T-cell (primary cell): ENCODE data around the gene MICAL3. TPM values are rescaled to one million over a fixed set of nuclear protein-coding genes. Genes with fewer than 3 reads are reported as not detected.

Experiments used
- ATAC-seq, 4 experiments: fragments of 200-7000 bp in 3 of 4; fragments of 150-1000 bp in 1 of 4; cut with Tn5 transposase; replicated peaks in 1 of 4; 1 replicate in 3 of 4; 2 replicates in 1 of 4; pipeline ENCODE4 v1.10.0; 2021; ENCODE audit warnings: moderate library complexity in 3 of 4, mild to moderate bottlenecking in 2 of 4, moderate number of reproducible peaks in 1 of 4
- CTCF ChIA-PET, 2 donors: fragments of 300-600 bp; sonication (Branson Sonifier 250); formaldehyde crosslinking; loops; one replicate each; lab custom pipeline; 2022; ENCODE audit warnings: antibody characterized with exemption in 2 of 2; lab: Charles Lee
- POLR2A ChIA-PET, 2 donors: fragments of 300-600 bp; sonication (Branson Sonifier 250); formaldehyde crosslinking; loops; one replicate each; lab custom pipeline; 2022; ENCODE audit warnings: antibody characterized with exemption in 2 of 2; lab: Charles Lee
- DNase-seq, 35 experiments: peaks; one replicate each; pipeline versions ENCODE4 v3.0.0 to v3.0.0-alpha.2; 2013 to 2023
- H3K27ac ChIP-seq: one replicate; pipeline ENCODE4 v1.5.1; 2013; ENCODE audit warnings: low read length
- H3K27me3 ChIP-seq, 2 experiments: replicated peaks in 1 of 2; 1 replicate in 1 of 2; 2 replicates in 1 of 2; pipeline versions ENCODE4 v1.6.1 to v1.7.0; 2013; ENCODE audit warnings: low read length in 1 of 2, mixed read lengths in 1 of 2; ENCODE audit not compliant: control insufficient read depth in 2 of 2, insufficient read depth in 2 of 2; ENCODE audit errors: extremely low read depth in 1 of 2
- H3K36me3 ChIP-seq, 2 donors: 1 replicate in 1 of 2; 2 replicates in 1 of 2; pipeline versions ENCODE4 v1.6.1 to v1.7.0; 2013; ENCODE audit warnings: low read length in 1 of 2; ENCODE audit not compliant: control insufficient read depth in 2 of 2, insufficient read depth in 1 of 2; ENCODE audit errors: extremely low read depth in 1 of 2
- H3K4me1 ChIP-seq, 2 experiments: 1 replicate in 1 of 2; 2 replicates in 1 of 2; pipeline versions ENCODE4 v1.6.1 to v1.7.0; 2013; ENCODE audit warnings: low read length in 2 of 2, mixed read lengths in 1 of 2; ENCODE audit not compliant: insufficient read depth in 2 of 2, control insufficient read depth in 1 of 2; ENCODE audit errors: extremely low read depth in 1 of 2
- H3K4me3 ChIP-seq, 2 donors: 1 replicate in 1 of 2; 2 replicates in 1 of 2; pipeline versions ENCODE4 v1.5.1 to v1.7.0; 2013; ENCODE audit warnings: mild to moderate bottlenecking in 2 of 2, low read length in 1 of 2, moderate library complexity in 1 of 2; ENCODE audit not compliant: control insufficient read depth in 1 of 2; ENCODE audit errors: extremely low read depth in 1 of 2
- H3K9me3 ChIP-seq: 2 replicates; pipeline ENCODE4 v1.7.0; 2013
- H3K27ac Mint-ChIP-seq, 2 donors: one replicate each; pipeline ENCODE4 v1.8.0; 2020 to 2021; ENCODE audit warnings: mild to moderate bottlenecking in 2 of 2, mixed read lengths in 2 of 2
- H3K27me3 Mint-ChIP-seq, 2 donors: one replicate each; pipeline ENCODE4 v1.8.0; 2021 to 2022; ENCODE audit warnings: mixed read lengths in 2 of 2
- H3K36me3 Mint-ChIP-seq: one replicate; pipeline ENCODE4 v1.8.0; 2021; ENCODE audit warnings: mixed read lengths
- H3K4me1 Mint-ChIP-seq, 3 donors: one replicate each; pipeline ENCODE4 v1.8.0; 2020 to 2022; ENCODE audit warnings: mixed read lengths in 3 of 3, mild to moderate bottlenecking in 1 of 3
- H3K4me3 Mint-ChIP-seq, 3 donors: one replicate each; pipeline ENCODE4 v1.8.0; 2020 to 2022; ENCODE audit warnings: mild to moderate bottlenecking in 3 of 3, mixed read lengths in 3 of 3, moderate library complexity in 3 of 3
- H3K9me3 Mint-ChIP-seq, 3 donors: one replicate each; pipeline ENCODE4 v1.8.0; 2020 to 2022; ENCODE audit warnings: mixed read lengths in 3 of 3
- WGBS: methylation state at CpG from one replicate; pipeline ENCODE4 v1.1.5; 2013; ENCODE audit warnings: missing lambda C conversion rate; ENCODE audit not compliant: insufficient coverage; 5-methylcytosine and 5-hydroxymethylcytosine counted together
- total RNA-seq, 35 experiments: library from RNA in 6 of 35; stranded (reverse) in 6 of 35; fragments of 120-200 nt in 1 of 35; gene quantifications; one replicate each; pipeline versions ENCODE4 v1.2.1 to v1.2.4 and lab custom pipeline; 2013 to 2026

MICAL3 gene
- total RNA-seq, 5 donors from 2014 or later (not counting 1 experiment from before 2014, with no cell fraction given) = 19.1 to 37.5 (median 22.3) TPM

DNA sequence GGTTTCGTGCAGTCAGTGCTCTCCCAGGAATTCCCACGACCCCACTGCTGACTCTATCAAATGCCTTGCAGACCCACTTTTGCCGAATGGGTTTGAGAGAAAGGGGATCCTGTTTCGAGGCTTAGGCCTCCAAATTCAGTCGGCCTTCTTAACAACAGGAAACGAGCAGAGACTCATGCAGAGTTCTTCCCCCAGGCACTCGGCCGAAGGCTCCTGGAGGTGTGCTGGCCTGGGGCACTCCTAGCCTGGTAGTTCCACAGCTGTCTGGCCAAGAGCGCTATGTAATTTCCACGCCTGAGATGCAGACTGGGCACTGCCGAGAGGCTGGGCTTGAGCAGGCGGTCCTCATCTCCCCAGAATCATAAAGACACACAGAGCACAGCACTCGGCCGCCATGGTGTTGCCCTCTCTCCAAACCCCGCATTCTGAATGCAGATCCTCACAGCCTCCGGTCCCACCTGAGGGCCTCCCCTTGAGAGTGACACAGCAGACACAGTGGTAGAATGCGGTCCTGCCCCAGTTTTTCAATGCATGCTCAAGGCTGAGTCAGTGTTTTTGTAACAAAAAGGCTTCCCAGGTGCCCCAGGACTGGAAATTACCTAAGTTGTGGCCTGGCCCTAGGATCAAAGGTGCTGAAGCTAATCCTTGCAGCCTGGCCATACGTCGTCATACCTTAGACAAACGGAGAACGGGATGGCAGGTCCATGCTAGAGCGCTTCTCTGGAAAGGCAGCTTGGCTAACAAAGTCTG lies 219.9 kb downstream of the MICAL3 start:
- H3K4me3 ChIP-seq = no peak overlapping the region
- ATAC-seq (no peak), DNase-seq (no peak)
- peaks cover 0 to 3% (median 0%) of the 10 kb centered on the region in 3 donors for H3K4me1 Mint-ChIP-seq
- WGBS = 92% methylated on average over 16 of the region's 22 CpGs
- H3K27me3 ChIP-seq = no peaks in the 10 kb centered on the region
- H3K9me3 Mint-ChIP-seq = no peaks in the 10 kb centered on the region
- H3K4me1 ChIP-seq = no peaks in the 10 kb centered on the region
- peaks cover 0 to 16% of the 10 kb centered on the region in 2 donors for H3K36me3 ChIP-seq
- no peak overlapping the region for H3K4me3 Mint-ChIP-seq
- H3K9me3 ChIP-seq = no peaks in the 10 kb centered on the region
- no peaks in the 10 kb centered on the region for H3K27me3 Mint-ChIP-seq
- no peak overlapping the region for H3K27ac ChIP-seq
- peaks cover 30% of the 10 kb centered on the region for H3K36me3 Mint-ChIP-seq
- ChIA-PET CTCF (interaction anchor here in 1 of 2 donors (0.6 kb wide), 1 partner anchor 347 kb away, joined by 3 read pairs; no protein-coding TSS in a partner anchor), POLR2A (no interaction called here)
- no peak overlapping the region for H3K27ac Mint-ChIP-seq

DNA sequence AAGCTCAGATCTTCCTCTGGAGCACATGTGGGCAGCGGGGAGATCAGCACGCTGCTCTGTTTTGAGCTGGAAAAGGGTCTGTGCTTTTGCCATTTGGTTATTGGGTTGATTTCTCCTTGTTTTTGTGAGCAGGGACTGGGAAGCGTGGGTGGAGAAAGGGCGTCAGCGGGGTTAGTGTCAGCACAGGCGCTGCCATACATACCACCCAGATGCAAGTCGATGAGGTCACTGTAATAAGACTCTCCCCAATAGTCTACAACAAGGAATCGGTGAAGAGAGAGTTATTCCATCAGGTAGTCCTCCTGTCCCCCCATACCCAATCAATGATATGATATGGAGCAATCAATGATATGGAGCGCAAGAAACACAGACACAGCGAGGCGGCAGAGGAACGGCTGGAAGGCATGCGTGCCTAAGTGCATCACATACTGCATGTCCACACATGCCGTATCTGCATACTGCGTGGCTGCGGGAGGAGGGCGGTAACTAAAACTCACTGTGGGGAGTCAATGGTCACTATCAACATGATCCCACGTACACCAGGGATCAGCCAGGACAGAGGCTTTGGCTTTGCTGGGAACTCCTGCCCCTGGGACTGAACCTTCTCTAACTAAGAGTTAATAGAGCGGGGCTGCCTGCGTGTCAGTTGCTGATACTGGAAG lies 220.6 kb downstream of the MICAL3 start:
- WGBS = 97% methylated on average over 10 of the region's 20 CpGs
- Histone ChIP-seq H3K36me3 (peaks cover 0 to 14% of the 10 kb centered on the region in 2 donors), H3K27me3 (no peaks in the 10 kb centered on the region), H3K9me3 (no peaks in the 10 kb centered on the region), H3K4me3 (no peak overlapping the region), H3K4me1 (no peaks in the 10 kb centered on the region), H3K27ac (no peak overlapping the region)
- H3K4me3 Mint-ChIP-seq = no peak overlapping the region
- DNase-seq (no peak), ATAC-seq (no peak)
- no peaks in the 10 kb centered on the region for H3K9me3 Mint-ChIP-seq
- H3K36me3 Mint-ChIP-seq = peaks cover 29% of the 10 kb centered on the region
- H3K27me3 Mint-ChIP-seq = no peaks in the 10 kb centered on the region
- ChIA-PET CTCF (interaction anchor here in 1 of 2 donors (0.6 kb wide), 1 partner anchor 348 kb away, joined by 3 read pairs; no protein-coding TSS in a partner anchor), POLR2A (no interaction called here)
- peaks cover 0 to 3% (median 0%) of the 10 kb centered on the region in 3 donors for H3K4me1 Mint-ChIP-seq
- H3K27ac Mint-ChIP-seq = no peak overlapping the region

DNA sequence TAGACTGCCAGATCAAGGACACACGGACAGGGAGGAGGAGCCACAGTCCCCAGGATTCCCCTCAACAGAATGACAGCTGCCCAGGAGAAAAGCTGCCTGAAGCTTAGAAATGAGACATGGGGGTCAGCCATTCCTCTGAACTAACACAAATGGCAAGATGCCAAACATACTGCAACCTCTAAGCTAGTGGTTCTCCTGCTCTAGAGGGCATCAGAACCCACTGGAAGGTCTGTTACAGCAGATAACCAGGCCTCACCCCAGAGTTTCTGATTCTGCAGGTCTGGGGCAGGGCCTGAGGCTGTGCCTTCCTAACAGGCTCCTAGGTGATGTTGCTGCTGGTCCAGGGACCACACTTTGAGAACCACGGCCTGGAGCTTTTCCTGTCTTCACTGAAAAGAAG lies 221.5 kb downstream of the MICAL3 start:
- H3K36me3 ChIP-seq = peaks cover 0 to 9% of the 10 kb centered on the region in 2 donors
- WGBS = 80% methylated on average over 1 of the region's 2 CpGs
- Mint-ChIP-seq H3K9me3 (no peaks in the 10 kb centered on the region), H3K36me3 (peaks cover 28% of the 10 kb centered on the region), H3K4me1 (peaks cover 0 to 7% (median 0%) of the 10 kb centered on the region in 3 donors), H3K27me3 (no peaks in the 10 kb centered on the region), H3K4me3 (no peak overlapping the region), H3K27ac (no peak overlapping the region)
- no peak for ATAC-seq
- no peak overlapping the region for H3K4me3 ChIP-seq
- H3K27me3 ChIP-seq = no peaks in the 10 kb centered on the region
- ChIA-PET CTCF (no interaction called here), POLR2A (no interaction called here)
- H3K4me1 ChIP-seq = no peaks in the 10 kb centered on the region
- no peak for DNase-seq
- H3K9me3 ChIP-seq = no peaks in the 10 kb centered on the region
- no peak overlapping the region for H3K27ac ChIP-seq

GRCh38 chr22:17802411-17802810 lies 221.9 kb downstream of the MICAL3 start:
- POLR2A ChIA-PET = no interaction called here
- peaks cover 24% of the 10 kb centered on the region for H3K36me3 Mint-ChIP-seq
- DNase-seq (no peak), ATAC-seq (no peak)
- H3K27me3 Mint-ChIP-seq = no peaks in the 10 kb centered on the region
- no peaks in the 10 kb centered on the region for H3K9me3 Mint-ChIP-seq
- CTCF ChIA-PET = no interaction called here
- Histone ChIP-seq H3K9me3 (no peaks in the 10 kb centered on the region), H3K4me1 (no peaks in the 10 kb centered on the region), H3K4me3 (no peak overlapping the region), H3K36me3 (peaks cover 0 to 9% of the 10 kb centered on the region in 2 donors), H3K27ac (no peak overlapping the region), H3K27me3 (no peaks in the 10 kb centered on the region)
- 97% methylated on average over 6 of the region's 10 CpGs for WGBS
- no peak overlapping the region for H3K27ac Mint-ChIP-seq
- no peak overlapping the region for H3K4me3 Mint-ChIP-seq
- H3K4me1 Mint-ChIP-seq = peaks cover 0 to 8% (median 0%) of the 10 kb centered on the region in 3 donors

DNA sequence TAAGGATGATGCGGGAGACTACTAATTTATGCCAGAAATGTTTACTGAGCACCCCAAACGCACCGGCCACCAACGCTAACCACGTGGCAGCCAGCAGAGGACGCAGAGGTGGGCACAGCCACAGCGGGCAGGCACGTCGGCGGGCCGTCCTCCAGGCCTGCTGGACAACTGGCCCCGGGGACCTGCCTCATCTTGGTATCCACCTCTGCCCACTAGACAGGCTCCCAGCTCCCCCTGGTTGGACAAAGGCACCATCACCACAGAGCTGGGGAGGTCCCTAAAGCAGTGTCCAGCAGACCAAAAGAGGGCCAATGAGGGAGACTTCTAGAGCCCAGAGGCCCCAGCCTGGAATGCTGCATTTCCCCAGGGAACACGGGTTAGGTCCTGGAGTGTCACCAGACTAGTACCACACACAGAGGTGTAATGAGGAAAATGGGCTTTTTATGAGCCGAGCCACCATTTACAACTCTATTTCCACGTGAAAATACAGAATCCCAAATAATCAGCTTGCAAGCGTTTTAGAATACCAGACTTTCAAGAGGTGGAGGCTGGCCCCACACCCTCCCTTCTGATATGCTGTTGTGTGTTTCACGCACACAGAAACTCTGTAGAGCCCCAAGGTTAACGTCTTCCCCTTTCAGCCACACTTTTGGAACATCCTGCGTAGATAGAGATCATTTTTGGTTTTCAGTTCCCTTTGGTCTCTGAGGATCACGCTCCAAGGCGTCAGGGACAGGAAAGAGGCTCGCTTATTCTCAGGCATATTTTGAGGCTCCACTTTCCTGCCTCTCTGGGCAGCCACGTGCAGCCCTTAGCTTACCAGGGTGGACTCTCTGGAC lies 226.4 kb downstream of the MICAL3 start:
- H3K27ac ChIP-seq = no peak overlapping the region
- peaks cover 10% of the 10 kb centered on the region for H3K36me3 Mint-ChIP-seq
- POLR2A ChIA-PET = no interaction called here
- H3K4me1 Mint-ChIP-seq = peaks cover 0 to 11% (median 0%) of the 10 kb centered on the region in 3 donors
- no peaks in the 10 kb centered on the region for H3K9me3 Mint-ChIP-seq
- CTCF ChIA-PET = no interaction called here
- no peaks in the 10 kb centered on the region for H3K27me3 Mint-ChIP-seq
- no peaks in the 10 kb centered on the region for H3K27me3 ChIP-seq
- no peak overlapping the region for H3K27ac Mint-ChIP-seq
- 70% methylated on average over 21 of the region's 23 CpGs for WGBS
- H3K9me3 ChIP-seq = no peaks in the 10 kb centered on the region
- H3K4me1 ChIP-seq = no peaks in the 10 kb centered on the region
- ATAC-seq (peak in 1 of 4 experiments; percentile 34), DNase-seq (peak in 1 of 35 experiments; percentile 27)
- H3K4me3 Mint-ChIP-seq = no peak overlapping the region
- no peaks in the 10 kb centered on the region for H3K36me3 ChIP-seq
- H3K4me3 ChIP-seq = no peak overlapping the region

DNA sequence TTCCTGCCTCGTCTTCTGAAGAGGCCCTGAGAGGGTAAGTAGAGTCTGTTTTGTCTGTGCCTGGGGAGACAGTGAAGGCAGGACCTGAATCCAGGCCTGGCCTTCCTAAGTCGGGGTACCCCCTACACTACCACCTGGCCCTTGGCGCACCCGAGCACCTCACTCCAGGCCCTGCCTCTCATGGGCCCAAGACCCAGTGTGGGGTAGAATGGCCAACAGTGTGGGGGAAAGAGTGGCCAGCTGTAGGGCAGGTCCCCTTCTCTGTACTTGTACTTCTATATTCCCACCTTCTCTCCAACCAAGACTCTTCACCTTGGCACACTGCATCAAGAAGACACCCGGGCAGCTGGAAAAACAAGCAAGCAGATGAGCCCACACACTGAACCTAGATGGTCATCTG lies 227.7 kb downstream of the MICAL3 start:
- ChIA-PET POLR2A (no interaction called here), CTCF (no interaction called here)
- WGBS = 81% methylated on average over 3 of the region's 5 CpGs
- no peak overlapping the region for H3K4me3 ChIP-seq
- no peaks in the 10 kb centered on the region for H3K4me1 ChIP-seq
- H3K9me3 ChIP-seq = no peaks in the 10 kb centered on the region
- no peak for ATAC-seq
- H3K27me3 ChIP-seq = no peaks in the 10 kb centered on the region
- H3K36me3 ChIP-seq = no peaks in the 10 kb centered on the region
- Mint-ChIP-seq H3K27ac (no peak overlapping the region), H3K27me3 (no peaks in the 10 kb centered on the region), H3K9me3 (no peaks in the 10 kb centered on the region), H3K4me3 (no peak overlapping the region), H3K36me3 (peaks cover 5% of the 10 kb centered on the region), H3K4me1 (peaks cover 0 to 11% (median 0%) of the 10 kb centered on the region in 3 donors)
- DNase-seq = no peak
- no peak overlapping the region for H3K27ac ChIP-seq
